NCI-H1694 treated with DMSO at 0.1 percent for 48 hours (cell line): ENCODE results near the gene CCDC172.
A peak's percentile ranks its signal among the peaks of the same experiment; 100 is the strongest.

Experiments used
- DNase-seq: peaks from one replicate; lab custom pipeline; 2025; lab: John Stamatoyannopoulos, UW

CCDC172 gene, protein sequence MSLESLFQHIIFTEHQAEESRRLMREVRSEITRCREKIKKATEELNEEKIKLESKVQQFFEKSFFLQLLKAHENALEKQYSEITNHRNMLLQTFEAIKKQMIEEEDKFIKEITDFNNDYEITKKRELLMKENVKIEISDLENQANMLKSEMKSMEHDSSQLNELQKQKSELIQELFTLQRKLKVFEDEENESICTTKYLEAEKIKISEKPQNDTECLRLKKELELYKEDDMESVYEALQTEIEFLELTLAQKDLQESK

DNA sequence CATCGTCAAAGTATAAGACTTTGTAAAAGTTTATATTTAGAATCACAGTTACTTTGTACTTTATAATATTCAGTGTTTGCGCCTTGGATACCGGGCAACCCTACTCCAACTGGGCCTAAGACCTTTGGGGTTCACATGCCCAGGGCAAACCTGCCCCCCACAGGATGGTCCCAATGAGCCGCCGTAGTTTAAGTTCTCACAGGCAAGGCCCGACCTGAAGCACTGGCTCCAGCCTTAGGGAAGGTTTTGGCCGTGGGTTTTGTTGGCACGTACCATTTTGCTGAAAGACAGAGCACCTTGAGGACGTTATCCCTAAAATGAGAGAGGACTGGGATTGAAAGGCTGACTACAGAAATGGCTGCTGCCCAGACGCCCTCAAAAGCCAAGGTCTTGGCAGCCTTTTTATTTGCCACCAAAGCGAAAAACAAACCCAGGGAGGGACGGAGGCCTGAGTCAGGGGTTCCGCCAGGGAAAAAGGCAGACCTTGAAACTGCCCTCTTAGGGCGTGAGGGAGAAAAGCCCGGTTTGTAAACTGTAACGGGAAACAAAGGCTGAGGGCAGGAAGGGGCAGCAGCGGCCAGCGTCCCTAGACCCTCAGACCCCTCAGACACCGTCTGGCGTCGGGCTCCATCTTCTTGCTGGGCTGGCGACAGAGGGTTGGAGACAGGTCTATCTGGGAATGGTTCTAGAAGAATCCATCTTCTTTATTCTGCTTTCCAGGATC, at the start of gene CCDC172:
TSS of gene CCDC172 (plus strand) at position 222 of the 724 bp plus-strand sequence. CDS start 564 bp downstream, outside the sequence.
- no peak for DNase-seq

DNA sequence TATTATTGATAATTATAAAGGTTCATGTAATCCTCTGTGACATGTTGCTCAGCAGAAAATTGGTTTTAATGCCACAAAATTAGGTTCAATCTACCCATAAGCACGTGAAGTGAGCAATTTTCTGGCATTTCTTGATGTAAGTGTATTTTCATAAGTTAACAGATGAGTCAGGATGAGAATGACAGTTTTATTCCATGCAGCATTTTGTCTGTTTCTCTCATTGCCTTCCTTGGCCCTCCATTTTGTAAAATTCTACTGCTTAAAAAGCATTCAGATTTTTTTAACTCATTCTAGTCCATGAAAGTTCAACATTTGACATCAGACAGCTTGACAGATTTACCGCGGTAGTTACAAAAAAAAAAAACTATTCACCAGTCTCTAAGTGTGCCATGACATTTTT, 47.3 kb upstream of the CCDC172 start:
- DNase-seq, result no peak

DNA sequence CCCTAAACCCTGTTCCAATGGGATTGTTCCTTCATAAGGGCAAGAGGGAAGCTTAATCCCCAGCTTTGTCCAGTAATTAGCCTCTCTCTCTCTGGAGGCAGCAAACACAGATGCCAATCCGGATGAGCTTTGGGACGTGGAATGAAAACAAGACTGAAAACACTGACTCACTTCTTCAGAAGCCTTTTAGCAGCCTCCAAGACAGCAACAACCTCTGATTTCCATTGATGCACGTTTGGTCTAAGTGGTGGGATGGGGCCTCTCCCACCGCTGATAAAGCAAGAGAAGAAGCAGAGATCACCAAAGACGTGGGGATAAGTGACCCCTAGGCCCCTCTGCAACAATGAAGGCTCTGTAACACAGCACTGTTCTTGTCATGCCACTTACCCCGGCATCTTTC, 45.4 kb upstream of the CCDC172 start:
- no peak for DNase-seq

DNA sequence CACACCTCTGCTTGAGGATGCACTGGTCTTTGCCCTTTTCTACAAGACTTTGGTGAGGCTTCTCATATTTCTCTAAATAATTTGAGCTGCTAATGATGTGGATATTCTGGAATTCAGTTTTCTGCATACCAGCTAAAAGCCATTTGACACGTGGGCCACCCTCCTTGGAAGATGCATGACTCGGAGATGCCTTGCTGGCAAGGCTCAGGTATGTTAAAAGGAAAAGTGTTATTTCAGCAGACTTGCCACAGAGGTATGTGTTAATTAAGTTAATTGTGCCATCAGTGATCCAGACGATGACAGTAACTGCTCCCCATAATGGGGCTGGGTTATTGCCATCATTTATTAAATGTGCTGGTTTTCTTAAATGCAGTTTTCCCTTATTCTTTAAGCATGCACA, 42.5 kb upstream of the CCDC172 start:
- DNase-seq, result no peak

DNA sequence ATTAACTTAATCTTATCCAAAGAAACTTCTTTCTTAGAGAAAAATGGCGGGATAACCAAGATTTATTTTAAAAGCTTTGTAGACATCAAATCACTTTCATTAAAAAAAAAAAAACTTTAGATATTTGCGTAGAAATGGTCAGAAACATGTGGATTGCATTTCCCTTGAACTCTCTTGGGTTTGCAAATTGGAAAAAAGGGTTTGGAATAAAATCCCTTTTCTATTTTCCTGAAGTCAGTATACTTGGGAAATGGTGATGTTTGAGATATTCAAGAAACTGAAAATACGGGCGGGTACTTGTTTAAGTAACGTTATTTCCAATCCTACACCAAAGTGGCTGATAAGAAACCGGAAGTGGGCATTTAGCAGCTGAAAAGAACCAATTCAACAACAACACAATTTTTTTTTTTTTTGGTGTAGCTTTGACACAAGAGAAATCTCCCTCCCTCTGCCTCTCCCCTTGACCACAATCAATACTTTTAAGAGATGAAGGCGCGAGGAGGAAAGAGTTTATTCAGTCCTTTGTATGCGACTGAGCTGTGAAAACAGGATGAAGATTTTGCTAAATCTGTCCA, 37.5 kb upstream of the CCDC172 start:
- no peak for DNase-seq

DNA sequence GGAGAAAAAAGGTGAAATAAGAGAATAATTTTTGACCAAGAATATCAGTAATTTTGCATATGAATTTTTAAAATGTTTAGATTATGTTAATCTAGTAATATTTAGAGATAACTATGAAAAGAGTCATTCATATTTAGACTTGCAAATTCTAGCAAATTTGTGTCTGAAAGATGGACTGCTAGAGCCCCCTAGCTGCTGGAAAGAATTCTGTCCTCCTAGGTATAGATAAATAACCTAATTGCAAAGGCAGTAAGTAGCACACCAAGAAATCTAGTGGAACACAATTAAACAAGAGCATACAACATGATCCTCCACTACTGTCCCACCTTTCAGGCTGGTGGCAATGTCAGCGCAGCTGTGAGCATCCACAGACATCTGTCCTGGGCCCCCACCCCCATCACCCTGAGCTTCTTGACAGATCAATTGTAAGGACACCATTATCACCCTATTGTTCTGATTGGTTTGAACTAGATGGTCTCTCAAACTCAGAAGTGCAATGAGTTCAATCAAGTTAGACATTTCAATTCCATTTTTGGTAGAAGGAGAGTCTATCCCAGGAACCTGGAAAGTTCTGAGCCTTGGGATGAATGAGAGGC, 36.2 kb upstream of the CCDC172 start:
- no peak for DNase-seq

DNA sequence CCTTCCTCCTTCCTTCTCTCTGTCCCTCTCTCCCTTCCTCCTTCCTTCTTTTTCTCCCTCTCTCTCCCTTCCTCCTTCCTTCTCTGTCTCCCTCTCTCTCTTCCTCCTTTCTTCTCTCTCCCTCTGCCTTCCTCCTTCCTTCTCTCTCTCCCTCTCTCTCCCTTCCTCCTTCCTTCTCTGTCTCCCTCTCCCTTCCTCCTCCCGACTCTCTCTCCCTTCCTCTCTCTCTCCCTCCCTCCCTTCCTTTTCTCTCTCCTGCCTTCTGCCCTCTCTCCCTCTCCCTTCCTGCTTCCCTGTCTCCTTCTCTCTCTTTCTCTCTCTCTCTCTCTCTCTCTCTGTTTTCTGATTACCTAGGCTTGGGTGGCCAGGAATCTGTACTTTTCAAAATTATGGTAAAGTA, 34.6 kb upstream of the CCDC172 start:
- no peak for DNase-seq

DNA sequence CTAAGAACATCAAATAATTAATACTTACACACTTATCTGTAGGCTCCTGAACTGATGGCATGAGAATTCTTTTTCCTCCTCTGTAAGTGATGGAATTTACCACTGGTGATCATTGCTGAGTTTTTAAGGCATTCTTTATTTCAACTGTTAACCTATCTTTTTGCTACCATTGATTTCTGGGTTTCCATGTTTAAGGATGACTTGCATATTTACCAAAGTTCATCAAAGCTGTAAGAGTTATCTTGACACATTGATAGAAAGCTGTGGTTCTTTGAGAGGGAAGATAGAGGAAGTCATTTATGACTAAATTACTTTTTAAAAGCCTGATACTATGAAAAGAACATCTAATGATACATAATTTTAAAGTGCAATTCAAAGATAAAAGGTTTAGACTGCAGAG, 31.8 kb upstream of the CCDC172 start:
- no peak for DNase-seq

DNA sequence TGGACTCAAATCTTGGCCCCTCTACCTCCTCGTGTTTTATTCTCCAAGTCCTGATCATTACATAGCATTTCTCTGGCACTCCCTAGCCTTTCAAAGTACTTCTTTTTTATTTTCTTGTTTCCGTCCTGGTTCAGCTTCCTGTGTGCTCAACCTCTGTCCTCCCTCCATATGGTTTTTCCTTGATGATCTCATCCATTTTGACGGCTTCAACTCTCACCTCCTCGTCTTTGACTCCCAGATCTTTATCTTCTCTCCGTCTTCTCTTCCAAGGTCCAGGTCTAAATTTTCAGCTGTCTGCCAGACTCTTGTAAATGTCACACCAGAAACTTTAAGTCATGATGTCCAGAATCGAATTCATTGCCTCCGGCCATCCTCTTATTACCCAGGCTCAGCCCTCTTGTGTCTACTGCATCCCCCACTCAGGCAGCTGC, 27.9 kb upstream of the CCDC172 start:
- DNase-seq, result no peak

DNA sequence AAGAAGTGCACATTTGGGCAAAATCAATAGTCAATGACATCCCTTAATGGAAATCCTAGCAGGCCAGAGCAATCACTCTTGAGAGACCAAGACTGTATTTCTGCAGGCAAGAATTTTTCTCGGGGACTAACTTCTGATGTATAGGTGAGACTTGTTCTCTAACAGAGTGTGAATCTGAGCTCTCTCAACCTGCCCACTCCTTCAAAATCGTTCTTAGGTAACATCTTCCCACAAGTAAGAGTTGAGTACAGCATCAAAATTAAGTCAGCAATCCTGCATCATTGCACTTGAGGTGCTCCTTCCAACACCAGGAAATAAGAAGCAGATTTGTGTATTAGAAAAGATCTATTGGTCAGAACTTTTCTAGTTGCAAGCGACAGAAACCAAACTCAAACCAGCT, 25.7 kb upstream of the CCDC172 start:
- DNase-seq, result no peak

DNA sequence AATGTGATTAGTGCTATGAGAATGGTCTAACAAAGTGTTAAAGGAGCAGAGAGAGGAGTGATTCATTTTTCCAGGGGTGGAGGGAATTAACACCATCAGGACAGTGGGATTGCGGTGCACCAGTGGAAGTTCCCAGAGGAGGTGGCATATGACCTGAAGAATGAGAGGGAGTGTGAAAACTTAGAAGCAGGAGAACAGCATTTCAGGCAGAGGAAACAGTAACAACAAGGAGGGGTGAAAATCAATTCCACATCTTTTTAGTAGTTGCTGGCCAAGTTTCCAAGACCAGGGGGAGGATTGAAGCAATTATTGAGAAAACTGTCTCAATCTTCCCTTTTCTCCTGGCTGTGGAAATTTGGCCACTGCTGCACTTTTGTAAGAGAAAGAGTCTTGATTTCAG, 23.7 kb upstream of the CCDC172 start:
- DNase-seq, result no peak

DNA sequence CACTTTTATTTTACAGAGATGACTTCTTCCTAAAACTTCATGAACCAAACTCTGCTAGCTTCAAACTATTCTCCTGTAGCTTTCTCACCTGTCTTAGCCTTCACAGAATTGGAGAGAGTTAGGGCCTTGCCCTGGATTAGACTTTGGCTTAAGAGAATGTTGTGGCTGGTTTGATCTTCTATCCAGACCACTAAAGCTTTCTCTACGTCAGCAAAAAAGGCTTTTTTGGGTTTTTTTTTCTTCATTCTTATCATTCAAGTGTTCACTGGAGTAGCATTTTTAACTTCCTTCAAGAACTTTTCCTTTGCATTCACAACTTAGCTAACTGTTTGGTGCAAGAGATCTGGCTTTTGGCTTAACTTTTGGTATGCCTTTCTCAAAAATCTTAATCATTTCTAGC, 19.3 kb upstream of the CCDC172 start:
- no peak for DNase-seq

DNA sequence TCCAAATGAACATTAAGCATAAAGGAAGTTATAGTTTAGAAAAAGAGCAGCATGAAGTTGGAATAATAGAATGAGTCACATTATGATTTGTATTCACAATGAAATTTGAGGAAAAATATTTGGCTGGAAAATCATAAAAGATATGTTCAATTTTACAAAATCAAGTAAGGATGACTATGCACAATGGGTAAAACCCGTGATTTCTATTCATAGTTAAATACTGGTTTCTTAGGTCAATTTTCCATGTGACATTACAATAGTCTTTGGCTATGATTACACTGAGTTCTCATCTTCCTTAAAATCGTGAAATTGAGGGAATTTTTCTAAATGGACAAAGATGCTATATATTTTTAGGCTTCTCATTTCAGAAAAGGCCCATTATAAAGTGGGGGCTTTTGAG, 17.4 kb upstream of the CCDC172 start:
- DNase-seq, result no peak

DNA sequence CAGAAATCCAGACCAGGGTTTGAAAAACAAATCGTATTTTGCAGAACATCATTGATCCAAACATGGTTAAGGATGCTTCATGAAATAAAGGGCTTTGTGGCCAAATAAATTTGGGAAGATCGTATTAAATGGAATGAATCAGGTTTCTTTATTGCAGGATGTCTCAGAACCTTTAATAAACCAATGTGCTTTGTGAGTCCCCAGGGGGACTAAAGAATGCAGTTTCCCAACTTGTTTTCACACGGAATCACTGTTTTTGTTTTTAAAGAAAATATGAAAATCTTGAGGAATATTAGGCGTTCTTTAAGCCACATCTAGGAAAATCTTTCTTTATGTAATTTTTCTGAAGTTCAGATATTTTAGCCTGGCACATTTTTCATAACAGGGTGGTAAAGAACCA, 16.8 kb upstream of the CCDC172 start:
- no peak for DNase-seq

DNA sequence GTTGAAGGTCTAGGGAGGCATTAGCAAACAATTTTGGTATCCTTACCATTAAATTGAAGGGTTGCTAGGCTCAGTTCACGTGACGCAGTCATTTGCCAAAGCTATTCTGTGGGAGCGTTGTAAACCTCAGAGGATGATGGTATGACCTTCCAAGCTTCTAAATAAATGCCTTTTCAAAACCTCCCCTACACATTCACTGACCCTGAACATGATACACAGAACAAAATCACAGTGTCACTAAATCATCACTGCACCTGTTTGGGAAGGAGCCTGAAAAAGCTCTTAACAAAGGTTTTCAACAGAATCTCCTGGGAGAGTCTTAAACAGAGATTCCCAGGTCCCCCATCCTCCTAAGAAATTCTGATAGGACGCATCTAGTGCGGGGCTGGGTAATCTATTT, 13.2 kb upstream of the CCDC172 start:
- no peak for DNase-seq

DNA sequence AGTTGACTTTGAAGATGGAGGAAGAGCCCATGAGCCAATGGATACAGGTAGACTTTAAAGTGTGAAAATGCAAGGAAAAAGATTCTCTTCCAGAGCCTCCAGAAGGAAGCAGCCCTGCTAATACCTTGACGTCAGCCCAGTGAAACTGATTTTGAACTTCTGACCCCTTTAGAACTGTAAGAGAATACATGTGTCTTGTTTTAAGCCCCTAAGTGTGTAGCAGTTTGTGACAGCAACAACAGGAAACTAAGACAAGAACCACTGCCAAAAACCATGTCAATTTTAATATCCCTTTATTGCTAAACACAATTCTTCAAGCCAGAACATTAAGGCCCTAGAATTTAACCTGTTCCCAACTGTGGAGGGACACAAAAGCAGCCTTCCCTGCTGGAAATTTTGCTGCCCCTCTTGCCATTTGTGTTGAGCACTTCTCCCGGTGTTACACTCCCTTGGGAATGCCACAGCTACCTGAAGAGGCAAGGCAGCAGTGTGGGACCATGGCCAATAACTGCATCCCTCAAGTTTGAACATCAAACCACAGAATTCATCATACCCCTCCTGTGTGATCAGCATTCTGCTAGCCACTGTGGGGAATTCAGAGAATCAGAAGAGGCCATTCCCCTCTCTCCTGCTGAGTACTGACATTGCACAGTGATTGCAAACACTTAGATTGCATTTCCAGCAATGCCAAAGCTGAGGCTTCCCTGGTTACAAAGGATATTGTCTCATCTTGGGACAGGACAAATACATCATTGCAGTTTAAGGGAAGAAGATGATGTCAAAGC, 12.3 kb upstream of the CCDC172 start:
- no peak for DNase-seq

DNA sequence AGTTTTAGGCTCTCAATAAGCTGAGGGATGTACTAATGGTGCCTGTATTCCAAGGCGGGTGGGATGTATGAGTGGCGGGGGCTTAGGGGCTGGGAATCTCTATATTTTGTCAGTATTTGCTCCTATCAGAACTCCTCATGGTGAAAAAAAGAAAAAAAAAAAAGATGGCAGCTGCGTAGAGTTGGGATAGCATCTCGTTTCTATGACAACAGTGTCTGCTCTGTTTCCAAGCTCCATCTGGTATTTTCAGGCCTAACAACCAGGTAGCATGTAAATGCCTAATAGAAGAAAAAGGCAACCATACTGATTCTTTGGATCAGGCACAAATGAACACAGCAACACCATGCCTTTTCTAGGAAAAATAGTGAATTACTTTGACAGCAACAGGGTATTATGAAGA, 11.7 kb upstream of the CCDC172 start:
- peak; percentile 15 for DNase-seq

DNA sequence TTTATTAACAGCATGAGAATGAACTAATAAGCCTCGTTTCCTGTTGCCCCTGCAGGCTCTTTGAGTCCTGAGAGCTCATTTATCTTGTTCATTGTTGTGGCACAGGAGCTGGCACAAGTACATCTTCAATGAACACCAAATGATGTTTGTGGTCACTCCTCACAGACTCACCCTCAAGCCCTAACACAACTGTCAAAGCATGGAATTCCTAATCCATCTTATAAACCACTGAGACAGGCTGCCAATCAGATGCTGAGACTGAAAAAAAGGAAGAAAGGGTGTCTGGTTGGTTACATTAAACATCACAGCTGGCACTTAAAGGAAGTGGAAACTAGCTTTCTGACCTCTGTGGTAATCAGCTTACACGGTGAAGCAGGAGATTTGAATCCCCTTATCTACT, 7.7 kb upstream of the CCDC172 start:
- no peak for DNase-seq

DNA sequence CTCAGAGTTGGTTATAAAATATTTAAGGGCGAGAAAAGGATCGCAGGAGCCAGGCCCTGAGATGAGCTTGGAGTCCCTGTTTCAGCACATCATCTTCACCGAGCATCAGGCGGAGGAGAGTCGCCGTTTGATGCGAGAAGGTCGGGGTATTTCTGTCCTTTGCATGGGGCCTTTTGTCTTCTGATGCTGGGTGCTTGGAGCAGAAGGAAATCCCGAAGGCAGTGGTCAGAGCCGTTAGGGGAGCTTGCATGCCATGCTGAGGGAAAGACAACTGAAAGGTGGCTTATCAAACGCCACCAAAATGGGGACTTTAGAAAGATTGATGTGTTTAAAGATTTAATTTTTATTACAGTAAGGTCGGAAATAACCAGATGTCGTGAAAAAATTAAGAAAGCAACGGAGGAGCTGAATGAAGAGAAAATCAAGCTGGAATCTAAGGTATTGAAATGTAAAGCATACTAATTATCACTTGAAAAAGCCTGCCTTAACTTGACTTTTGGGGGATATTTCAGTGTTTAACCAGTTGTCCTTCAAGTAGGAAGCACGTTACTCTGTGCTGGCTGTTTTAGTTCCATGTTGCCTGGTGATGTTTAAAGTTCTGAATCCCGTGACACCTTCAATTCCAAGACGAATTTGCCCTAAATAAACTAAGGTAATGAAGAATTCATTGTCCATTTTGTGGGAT, 845 bp downstream of the CCDC172 start:
- no peak for DNase-seq

DNA sequence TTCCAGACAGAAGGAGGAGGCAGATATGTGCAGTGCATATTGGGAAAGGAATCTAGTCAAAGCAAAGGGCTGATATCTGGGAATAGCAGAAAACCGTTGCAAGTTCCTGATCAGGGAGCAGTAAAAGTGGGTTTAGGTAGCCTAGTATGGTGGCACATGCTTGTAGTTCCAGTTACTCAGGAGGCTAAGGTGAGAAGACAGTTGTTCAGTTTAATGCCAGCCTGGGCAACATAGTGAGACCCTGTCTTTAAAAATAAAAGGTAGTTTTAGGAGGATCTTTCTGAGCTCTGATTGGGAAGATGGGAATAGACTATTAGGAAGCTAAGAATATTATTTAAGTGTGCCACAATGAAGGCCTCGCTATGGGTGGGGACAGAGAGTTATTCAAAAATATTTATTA, 1.7 kb downstream of the CCDC172 start:
- no peak for DNase-seq

DNA sequence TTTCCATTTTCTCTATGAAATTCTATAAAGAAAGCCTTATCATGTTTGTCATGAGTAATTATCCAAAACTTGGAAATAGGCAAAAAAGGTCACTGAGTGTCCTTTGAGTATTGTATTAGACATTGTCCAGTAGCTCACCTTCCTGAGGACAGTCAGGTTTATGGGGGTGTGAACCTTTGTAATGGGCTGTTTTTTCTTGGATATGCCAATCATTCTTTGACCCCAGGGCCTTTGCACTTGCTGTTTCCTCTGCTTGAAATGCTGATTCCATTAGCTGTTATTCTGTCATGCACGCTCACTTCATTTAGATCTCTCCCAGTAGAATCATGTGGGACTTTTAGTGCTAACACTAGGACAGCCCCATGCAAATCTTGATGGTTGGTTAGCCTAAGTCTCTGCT, 4.9 kb downstream of the CCDC172 start:
- no peak for DNase-seq

DNA sequence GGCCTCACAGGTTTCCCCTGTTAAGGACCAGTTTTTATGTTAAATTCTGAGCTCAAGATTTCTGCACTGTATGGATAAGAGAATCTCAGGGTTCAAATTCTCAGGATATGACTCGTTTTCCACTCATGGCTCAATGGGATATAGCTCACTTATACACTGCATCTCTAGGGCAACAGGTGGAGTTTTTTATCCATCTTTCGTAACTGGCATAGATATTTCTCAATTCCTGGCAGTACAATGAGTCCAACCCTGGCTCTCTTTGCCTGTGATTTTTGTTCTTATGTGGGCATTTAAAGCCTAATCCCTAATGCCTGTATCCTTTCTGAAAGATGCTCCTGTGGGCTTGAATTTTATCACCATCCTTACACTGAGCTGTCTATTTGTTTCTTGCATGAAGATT, 7.6 kb downstream of the CCDC172 start:
- DNase-seq, result no peak
